Panc1 (cell line): ENCODE results near the gene OSBPL5.

Experiments
- CTCF ChIP-seq: fragments of 450-650 bp; IDR thresholded peaks from 2 replicates; pipeline ENCODE4 v1.5.1; 2017; ENCODE audit warnings: mild to moderate bottlenecking
- POLR2AphosphoS5 ChIP-seq: IDR thresholded peaks from 2 replicates; pipeline ENCODE4 v1.6.1; 2012; ENCODE audit warnings: mild to moderate bottlenecking, low read depth, low read length, moderate library complexity

GRCh38 chr11:3143136-3143880 is 21.8 kb downstream of the OSBPL5 start:
- TF ChIP-seq CTCF, result no peak
- no peak for TF ChIP-seq POLR2AphosphoS5
